Measurements from ENCODE around the gene GADD45B.
"Not testable (repeated sequence)": the region's sequence is repeated elsewhere in the genome, so short reads cannot be mapped to it uniquely, and the experiment has no call there.

The GADD45B gene

GRCh38 chr19:2495651-2496316, 19.9 kb downstream of the GADD45B start:
- TF ChIP-seq, protein P1, sequence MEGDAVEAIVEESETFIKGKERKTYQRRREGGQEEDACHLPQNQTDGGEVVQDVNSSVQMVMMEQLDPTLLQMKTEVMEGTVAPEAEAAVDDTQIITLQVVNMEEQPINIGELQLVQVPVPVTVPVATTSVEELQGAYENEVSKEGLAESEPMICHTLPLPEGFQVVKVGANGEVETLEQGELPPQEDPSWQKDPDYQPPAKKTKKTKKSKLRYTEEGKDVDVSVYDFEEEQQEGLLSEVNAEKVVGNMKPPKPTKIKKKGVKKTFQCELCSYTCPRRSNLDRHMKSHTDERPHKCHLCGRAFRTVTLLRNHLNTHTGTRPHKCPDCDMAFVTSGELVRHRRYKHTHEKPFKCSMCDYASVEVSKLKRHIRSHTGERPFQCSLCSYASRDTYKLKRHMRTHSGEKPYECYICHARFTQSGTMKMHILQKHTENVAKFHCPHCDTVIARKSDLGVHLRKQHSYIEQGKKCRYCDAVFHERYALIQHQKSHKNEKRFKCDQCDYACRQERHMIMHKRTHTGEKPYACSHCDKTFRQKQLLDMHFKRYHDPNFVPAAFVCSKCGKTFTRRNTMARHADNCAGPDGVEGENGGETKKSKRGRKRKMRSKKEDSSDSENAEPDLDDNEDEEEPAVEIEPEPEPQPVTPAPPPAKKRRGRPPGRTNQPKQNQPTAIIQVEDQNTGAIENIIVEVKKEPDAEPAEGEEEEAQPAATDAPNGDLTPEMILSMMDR (IDR thresholded peaks at IDR 0.05; ENCODE audit: low read depth, low read length, missing control alignments), result no peak
- no peak for DNase-seq (ENCODE audit: low read depth)
- H3K4me3 ChIP-seq (ENCODE audit: low read depth, low read length), result no peak overlapping the region

DNA sequence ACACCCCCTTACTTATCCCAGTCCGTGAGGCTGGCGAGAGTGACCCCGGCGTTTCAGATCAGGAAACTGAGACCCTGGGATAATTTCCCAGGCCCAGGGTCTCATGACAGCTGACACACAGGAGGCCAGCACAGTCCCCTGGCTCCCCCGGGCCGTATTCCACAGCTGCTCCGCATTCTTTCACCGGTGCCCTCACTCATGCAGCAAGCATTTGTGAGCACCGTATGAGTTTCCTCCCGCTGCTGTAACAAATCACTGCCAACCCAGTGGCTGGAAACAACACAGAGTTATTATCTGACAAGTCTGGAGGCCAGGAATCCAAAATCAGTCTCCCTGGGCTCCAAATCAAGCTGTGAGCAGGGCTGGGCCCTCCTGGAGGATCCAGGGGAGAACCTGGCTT, 21.3 kb downstream of the GADD45B start:
- DNase-seq (ENCODE audit: low read depth), result no peak

GRCh38 chr19:2500156-2500555, 24.2 kb downstream of the GADD45B start:
- no peak for DNase-seq (ENCODE audit: low read depth)
- TF ChIP-seq, protein P1 (IDR thresholded peaks at IDR 0.05; ENCODE audit: low read depth, low read length, missing control alignments), result no peak

More for the DNA sequence above, 21.3 kb downstream of the GADD45B start:
- H3K4me3 ChIP-seq (ENCODE audit: low read depth, low read length), result no peak overlapping the region
- TF ChIP-seq, protein P1 (IDR thresholded peaks at IDR 0.05; ENCODE audit: low read depth, low read length, missing control alignments), result no peak

GRCh38 chr19:2500841-2501261, 24.9 kb downstream of the GADD45B start:
- TF ChIP-seq, protein P1 (IDR thresholded peaks at IDR 0.05; ENCODE audit: low read depth, low read length, missing control alignments), result no peak
- no peak for DNase-seq (ENCODE audit: low read depth)
- no peak overlapping the region for H3K4me3 ChIP-seq (ENCODE audit: low read depth, low read length)

More at GRCh38 chr19:2500156-2500555, 24.2 kb downstream of the GADD45B start:
- no peak overlapping the region for H3K4me3 ChIP-seq (ENCODE audit: low read depth, low read length)

DNA sequence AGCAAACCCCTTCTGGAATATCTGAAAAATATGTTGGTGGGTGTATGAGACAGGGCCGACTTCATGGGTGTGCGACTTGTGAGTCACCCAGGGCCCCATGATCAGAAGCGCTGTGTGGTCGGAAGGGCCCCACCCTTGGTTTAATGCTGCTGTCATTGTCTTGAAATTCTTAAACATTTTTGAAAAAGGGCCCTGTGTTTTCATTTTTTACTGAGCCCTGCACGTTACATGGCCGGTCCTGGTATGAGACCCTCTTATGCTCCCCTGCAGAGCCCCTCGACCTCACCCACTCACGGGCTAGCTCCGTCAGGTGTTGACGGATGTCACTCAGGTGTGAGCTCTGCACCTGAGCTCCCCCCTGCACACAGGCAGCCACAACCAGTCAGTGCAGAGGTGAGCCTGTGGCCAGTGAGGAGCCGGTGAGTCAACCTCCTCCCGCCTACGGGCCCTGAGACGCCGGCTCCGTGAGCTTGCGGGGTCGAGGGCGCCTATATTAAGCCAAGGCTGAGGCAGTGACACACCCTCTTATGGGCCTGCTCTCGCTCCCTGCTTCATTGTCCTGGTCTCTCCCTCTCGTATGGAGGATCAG, 27.7 kb downstream of the GADD45B start:
- no peak for DNase-seq (ENCODE audit: low read depth)
- TF ChIP-seq, protein P1 (IDR thresholded peaks at IDR 0.05; ENCODE audit: low read depth, low read length, missing control alignments), result no peak
- H3K4me3 ChIP-seq (ENCODE audit: low read depth, low read length), result no peak overlapping the region

GRCh38 chr19:2506656-2507055, 30.7 kb downstream of the GADD45B start:
- DNase-seq (ENCODE audit: low read depth); H3K4me3 ChIP-seq (ENCODE audit: low read depth, low read length): not testable (repeated sequence)

GRCh38 chr19:2507109-2507508, 31.2 kb downstream of the GADD45B start:
- no peak overlapping the region for H3K4me3 ChIP-seq (ENCODE audit: low read depth, low read length)
- TF ChIP-seq, protein P1 (IDR thresholded peaks at IDR 0.05; ENCODE audit: low read depth, low read length, missing control alignments), result no peak
- DNase-seq (ENCODE audit: low read depth), result no peak
